SK-MEL-5 (cell line): ENCODE measurements around the gene SLU7. TPM values are rescaled to one million over a fixed set of nuclear protein-coding genes. Genes with fewer than 3 reads are reported as not detected.

Experiments used
- DNase-seq: peaks from one replicate; pipeline ENCODE4 v3.0.0-alpha.2; 2016; ENCODE audit warnings: low read depth, low spot score
- in situ Hi-C: cut with HindIII; loops from 2 replicates; pipeline ENCODE4 v1.10.0; 2016; ENCODE audit warnings: low sequenced_read_pairs, high pct_unique_total_duplicates, low pct_unique_long_range_greater_than_20kb
- total RNA-seq: library from RNA; depleted of rRNA; stranded (reverse); fragments of >200 nt; shearing (Covaris generic); gene quantifications from 2 replicates; pipeline ENCODE4 v1.2.3, GENCODE V29; 2014; rRNA removed

Gene SLU7
- total RNA-seq, 1 experiment from 2014 or later = 66.9 TPM

- no peak for DNase-seq
- in situ Hi-C loops = no loop called here
These were observed 60.9 kb downstream of the SLU7 start for GRCh38 chr5:160357861-160358411.

- no peak for DNase-seq
- in situ Hi-C loops = no loop called here
These were observed 61.5 kb downstream of the SLU7 start for GRCh38 chr5:160357394-160357793.

- in situ Hi-C loops = no loop called here
- DNase-seq = no peak
These were observed 62.1 kb downstream of the SLU7 start for GRCh38 chr5:160356550-160357347.

GRCh38 chr5:160354666-160355065 is 64.2 kb downstream of the SLU7 start:
- no peak for DNase-seq
- in situ Hi-C loops = no loop called here

DNA sequence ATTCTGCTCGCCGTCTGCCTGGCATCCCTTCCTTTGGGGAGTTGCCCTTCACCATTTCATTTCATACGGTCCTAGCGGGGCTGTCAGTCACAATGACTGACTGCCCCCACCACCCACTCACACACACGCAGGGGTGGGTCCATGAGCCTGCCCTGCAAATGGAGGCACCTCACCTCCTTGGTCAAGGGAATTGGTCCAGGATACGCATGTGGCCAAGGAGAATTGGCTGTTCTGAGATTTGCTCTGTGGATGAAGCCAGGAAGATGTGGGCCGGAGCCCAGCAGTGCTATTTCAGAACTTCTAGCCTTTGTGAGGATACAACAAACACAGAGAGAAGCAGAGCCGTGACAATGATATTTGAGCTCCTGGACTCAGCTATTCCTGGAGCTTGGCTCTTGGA is 65.5 kb downstream of the SLU7 start:
- in situ Hi-C loops = no loop called here
- no peak for DNase-seq

DNA sequence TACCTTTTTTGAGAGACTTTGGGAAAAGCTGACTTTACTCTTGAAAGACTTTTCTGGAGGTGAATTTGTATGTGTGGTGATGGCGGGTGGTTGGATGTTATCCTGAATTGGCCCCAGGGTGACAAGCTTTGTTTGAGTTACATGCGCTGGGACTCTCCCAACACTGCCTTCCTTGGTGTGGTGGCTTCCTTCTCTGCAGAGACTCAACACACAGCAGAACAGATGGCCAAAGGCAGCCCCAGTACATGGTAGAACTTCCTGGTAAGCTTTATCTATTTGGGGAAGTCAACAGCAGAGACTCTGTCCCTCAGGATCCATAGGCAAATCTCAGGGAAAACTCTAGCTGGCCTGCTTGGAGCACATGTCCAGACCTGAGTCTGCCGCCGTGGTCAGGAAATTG is 66.6 kb downstream of the SLU7 start:
- in situ Hi-C loops = no loop called here
- no peak for DNase-seq

Other genes with a start within 250 kb of the SLU7 start
- 3.0 and 3.4 TPM in 2 replicates for gene FABP6, start 189.6 kb downstream of the SLU7 start, total RNA-seq
- 3.2 and 3.9 TPM in 2 replicates for gene CCNJL, start 106.5 kb downstream of the SLU7 start, total RNA-seq
- gene C1QTNF2, start 48.5 kb downstream of the SLU7 start, total RNA-seq = 0.21 TPM in 1 of 2 replicates, not detected in the other
- 7.7 and 8.1 TPM in 2 replicates for gene FAM200C, start 19.0 kb downstream of the SLU7 start, total RNA-seq
- gene PTTG1, start 2.8 kb upstream of the SLU7 start, total RNA-seq = 238 and 294 TPM in 2 replicates